NCI-H2081 (cell line): ENCODE measurements around the gene VAMP1.

Experiments used
- DNase-seq, 2 experiments: peaks; one replicate each; lab custom pipeline; 2025; lab: John Stamatoyannopoulos, UW

VAMP1 gene

DNA sequence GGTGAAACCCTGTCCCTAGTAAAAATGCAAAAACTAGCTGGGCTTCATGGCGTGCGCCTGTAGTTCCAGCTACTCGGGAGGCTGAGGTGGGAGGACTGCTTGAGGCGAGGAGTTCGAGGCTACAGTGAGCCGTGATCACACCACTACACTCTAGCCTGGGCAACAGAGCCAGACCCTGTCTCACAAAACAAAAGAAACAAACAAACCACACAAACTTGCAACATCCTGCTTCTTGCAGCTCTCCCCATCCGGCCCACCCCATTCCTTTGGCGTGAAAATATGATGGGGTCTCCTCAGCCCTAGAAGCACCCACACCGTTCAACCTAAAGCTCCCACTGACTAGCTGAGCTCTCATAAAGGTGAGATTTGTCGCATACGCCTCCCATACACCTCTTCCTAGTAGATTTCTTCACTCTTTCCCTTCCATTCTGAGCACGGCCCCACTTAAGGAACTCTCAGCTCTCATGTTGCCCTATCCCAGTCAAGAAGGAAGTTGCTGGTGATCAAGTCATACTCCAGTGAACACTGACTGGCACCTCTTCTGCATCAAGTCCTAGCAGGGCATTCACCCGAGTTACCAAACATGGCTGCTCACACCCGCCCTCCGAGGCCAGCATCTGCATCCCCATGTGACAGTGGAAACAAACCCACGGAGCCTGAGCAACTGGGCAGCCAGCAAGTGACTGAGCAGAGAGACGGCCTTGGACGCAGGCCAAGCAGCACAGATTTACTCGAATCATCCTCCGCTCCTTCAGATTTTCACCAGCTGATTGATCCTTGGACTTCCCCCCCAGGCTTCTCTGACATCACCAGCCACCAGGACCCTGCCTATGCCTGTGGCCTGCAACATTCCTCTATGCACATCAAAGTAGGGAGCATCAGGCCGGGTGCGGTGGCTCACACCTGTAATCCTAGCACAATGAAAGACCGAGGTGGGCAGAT, 44.6 kb downstream of the VAMP1 start:
- no peak for DNase-seq

GRCh38 chr12:6424866-6425265, 45.6 kb downstream of the VAMP1 start:
- DNase-seq: no peak

GRCh38 chr12:6424008-6424347, 46.5 kb downstream of the VAMP1 start:
- DNase-seq: no peak

DNA sequence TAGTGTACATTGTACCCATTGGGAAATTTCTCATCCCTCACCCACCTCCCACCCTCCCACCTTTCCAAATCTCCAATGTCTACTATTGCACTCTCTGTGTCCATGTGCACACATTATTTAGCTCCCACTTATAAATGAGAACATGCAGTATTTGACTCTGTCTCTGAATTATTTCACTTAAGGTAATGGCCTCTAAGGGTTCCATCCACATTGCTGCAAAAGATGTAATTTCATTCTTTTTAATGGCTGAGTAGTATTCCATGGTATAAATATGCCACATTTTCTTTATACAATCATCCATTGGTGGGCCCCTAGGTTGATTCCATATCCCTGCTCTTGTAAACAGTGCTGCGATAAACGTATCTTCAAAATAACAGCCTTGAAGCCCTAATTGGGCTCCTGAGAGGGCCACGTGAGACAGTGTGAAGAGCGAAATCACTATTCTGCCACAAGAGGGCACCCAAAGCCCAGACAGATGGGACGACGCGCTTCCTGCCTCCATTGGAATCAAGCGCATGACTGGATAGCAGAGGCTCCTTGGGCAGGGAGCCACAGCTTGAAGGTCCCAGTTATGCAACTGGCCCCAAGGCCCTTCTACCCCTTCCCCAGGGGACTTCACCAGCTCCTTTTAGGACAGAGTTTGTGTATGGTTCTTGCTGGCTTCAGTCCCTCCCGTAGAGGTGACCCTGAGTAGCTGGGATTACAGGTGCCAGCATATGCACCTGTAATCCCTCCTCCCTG, 47.0 kb downstream of the VAMP1 start:
- DNase-seq: peak; percentile 86 to 90

GRCh38 chr12:6420364-6420763, 50.1 kb downstream of the VAMP1 start:
- no peak for DNase-seq

GRCh38 chr12:6418796-6419195, 51.7 kb downstream of the VAMP1 start:
- no peak for DNase-seq

- DNase-seq: no peak
These were observed 53.9 kb downstream of the VAMP1 start for GRCh38 chr12:6416596-6416995.
